HG03135 (cell line): ENCODE measurements around the gene NHS.

Source experiments
- ATAC-seq: cut with Tn5 transposase; IDR thresholded peaks from one replicate; pipeline ENCODE4 v1.9.1; 2021; ENCODE audit warnings: mild to moderate bottlenecking, moderate library complexity; ENCODE audit not compliant: unreplicated experiment

The NHS gene

GRCh38 chrX:17405225-17405969 lies 30.4 kb downstream of the NHS start:
- ATAC-seq = no peak

DNA sequence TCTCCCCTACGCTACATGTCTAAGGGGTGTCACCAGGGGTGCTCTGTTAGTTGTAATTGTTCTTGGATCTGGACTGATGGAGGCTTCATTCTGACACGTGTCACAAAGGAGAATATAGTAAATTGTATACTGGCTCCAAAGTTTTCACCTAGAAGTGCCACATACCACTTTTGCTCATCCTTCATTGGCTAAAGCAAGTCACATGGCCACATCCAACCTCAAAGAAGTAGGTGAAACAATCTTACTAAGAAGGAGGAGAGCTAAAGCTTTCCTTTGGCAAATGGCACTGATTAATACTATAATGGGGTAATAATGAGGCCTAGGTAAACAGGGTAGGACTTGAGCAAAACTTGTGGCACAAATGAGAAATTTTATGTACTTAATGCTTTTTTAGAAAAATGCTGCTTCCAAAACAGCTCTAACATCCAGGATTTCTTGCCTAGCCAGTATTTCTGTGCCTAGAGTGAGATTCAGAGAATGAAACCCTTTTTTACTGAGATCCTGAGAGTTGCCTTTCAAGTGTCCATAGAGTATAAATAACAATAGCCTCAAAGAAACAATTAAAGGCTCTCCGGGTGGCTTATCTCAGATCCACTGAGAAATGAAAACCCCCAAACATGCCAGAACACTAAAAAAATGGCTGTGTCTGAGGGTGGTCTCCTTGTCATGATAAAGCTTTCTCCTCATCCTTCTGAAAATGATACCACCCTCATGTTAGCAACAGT lies 34.7 kb downstream of the NHS start:
- no peak for ATAC-seq

GRCh38 chrX:17410651-17411050 lies 35.7 kb downstream of the NHS start:
- ATAC-seq = no peak

GRCh38 chrX:17411205-17411604 lies 36.2 kb downstream of the NHS start:
- ATAC-seq = no peak

- no peak for ATAC-seq
These were observed 37.7 kb downstream of the NHS start for GRCh38 chrX:17412692-17413091.

DNA sequence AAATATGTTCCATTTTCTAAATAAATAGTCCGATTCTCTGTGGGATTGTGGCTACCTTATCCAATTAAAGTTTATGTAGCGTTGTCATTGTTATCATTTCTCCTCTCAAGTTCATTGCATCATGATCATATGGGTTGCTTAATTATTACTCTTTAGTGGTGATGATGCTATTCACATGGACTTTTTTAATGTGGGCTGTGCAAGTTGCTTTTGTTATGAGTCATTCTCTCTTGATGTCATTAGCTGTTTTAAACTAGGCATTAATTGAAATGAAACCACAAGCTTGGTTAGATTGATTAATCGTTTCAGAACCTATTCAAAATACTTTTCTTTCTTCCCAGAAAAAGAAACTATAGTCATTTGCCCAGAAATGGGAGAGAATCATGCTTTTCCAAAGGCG lies 38.2 kb downstream of the NHS start:
- no peak for ATAC-seq

DNA sequence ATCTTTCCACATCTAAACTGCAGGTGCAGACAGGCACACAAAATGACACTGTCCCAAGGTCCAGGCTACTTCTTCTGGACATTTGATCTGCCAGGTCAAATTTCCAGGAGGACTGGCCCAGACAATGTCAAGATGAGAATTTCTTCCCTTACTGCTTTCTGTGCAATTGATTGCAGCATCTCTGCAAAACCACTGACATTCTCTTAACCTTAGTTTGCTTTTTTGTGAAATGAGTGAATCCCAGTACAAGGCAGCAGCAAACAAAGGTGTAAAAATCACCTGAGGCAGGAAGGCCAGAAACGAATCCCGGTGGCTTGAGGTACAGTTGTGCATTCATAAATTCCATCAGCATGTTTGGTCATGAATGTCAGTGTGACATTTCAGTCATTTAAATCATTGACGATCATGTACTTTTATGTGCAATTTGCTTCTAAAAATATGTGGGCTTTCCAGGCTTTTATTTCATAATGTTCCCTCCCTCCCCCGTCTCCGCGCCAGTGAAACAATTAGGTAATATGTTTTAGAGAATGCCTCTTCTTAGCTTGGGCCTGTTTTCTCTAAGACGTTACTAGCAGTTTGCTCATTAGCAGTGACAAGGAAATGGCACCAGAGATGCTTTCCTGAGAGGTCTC lies 39.1 kb downstream of the NHS start:
- no peak for ATAC-seq

DNA sequence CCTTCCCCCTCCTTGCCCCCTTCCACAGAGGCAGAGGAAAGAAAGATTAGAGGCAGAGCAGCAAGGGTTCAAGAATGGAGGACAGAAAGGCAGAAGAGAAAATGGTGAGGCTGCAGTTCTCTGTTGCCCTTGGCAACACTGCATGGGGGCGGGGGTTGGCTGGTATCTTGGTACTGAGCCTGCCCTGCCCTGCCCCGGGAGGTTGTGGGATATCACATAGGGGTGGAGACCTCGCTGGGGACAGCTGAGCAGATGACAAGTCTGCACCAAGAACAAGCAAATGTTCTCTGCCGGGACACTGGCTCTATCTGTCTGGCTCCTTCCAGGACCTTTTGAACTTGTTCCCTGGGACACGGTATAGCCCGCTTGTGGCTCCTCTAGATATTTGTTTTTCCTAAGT lies 39.8 kb downstream of the NHS start:
- no peak for ATAC-seq

GRCh38 chrX:17415242-17415810 lies 40.3 kb downstream of the NHS start:
- no peak for ATAC-seq

- ATAC-seq = no peak
These were observed 42.4 kb downstream of the NHS start for GRCh38 chrX:17417372-17417771.

GRCh38 chrX:17425136-17425535 lies 50.1 kb downstream of the NHS start:
- ATAC-seq = no peak

GRCh38 chrX:17425551-17425950 lies 50.6 kb downstream of the NHS start:
- ATAC-seq = no peak

DNA sequence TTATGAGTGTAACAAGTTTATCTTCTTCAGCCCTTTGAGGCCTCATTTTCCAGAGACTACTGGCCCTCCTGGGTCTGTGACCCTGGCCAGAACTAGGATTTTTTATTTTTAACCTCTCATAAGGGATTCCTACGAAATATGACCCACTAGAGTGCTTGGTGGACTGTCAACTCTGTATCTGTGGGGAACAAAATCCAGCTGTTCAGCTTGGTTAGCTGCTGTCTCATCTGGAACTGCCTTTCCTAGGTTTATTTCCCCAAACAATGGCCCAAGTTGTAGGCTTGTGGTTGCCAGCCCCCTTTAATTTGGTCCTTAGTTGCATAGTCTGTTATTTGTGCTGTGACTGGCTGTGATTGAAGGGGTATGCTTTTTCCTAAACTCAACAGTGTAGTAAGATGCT lies 56.2 kb downstream of the NHS start:
- no peak for ATAC-seq

GRCh38 chrX:17432158-17432557 lies 57.2 kb downstream of the NHS start:
- no peak for ATAC-seq

- no peak for ATAC-seq
These were observed 59.0 kb downstream of the NHS start for GRCh38 chrX:17433965-17434364.

GRCh38 chrX:17435476-17435875 lies 60.5 kb downstream of the NHS start:
- ATAC-seq = no peak

- no peak for ATAC-seq
These were observed 63.2 kb downstream of the NHS start for GRCh38 chrX:17438221-17438620.

DNA sequence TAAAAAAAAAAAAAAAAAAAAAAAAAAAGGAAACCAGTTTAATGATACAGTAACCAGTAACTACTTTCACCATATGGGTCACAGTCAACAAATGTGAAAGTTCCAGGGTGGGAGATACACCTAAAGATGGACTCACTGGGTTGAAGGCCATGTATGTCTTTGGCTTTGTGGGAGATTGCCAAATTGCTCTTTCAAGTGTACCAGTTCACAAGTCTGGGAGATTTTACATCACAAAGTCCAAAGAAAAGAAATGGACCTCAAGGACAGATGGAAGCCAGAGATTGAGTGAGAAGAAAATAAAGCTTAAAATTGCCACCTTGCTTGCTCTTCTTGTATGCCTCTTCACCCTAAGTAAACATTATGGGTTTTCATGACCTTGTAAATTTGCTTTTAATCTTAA lies 65.3 kb downstream of the NHS start:
- no peak for ATAC-seq

DNA sequence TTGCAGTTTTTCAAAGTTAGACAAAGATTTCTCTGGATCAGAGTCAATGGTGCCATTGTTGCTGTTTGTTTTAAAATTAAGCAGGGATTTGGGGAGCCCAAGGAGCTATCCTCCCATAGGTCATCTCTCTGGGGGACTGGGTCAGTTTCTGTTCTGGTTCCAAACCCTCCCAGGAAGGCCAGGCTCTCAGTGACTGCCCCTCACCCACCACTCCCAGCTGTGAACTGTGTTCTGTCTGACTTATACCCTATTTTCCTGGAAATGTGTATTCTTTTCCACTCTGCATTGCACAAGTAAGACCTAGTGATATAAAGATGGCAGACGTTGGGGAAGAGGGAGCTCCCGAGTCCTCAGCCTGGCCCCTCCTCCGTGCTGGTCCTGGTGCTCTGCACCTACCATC lies 65.8 kb downstream of the NHS start:
- ATAC-seq = no peak

- ATAC-seq = no peak
These were observed 67.0 kb downstream of the NHS start for GRCh38 chrX:17441965-17442364.

GRCh38 chrX:17442898-17443297 lies 67.9 kb downstream of the NHS start:
- no peak for ATAC-seq

- ATAC-seq = no peak
These were observed 68.6 kb downstream of the NHS start for GRCh38 chrX:17443556-17443955.
